GM23338 (cell line): ENCODE data around the gene TSPEAR. TPM values are rescaled to one million over a fixed set of nuclear protein-coding genes. Genes with fewer than 3 reads are reported as not detected.

Source experiments
- ATAC-seq: fragments of 200-7000 bp; cut with Tn5 transposase; 3 replicates; pipeline ENCODE4 v1.9.1; 2020
- DNase-seq: peaks from one replicate; pipeline ENCODE4 v3.0.0-alpha.2; 2015; ENCODE audit warnings: low spot score
- H2AFZ ChIP-seq: fragments of 200-600 bp; sonication (generic); 2 replicates; pipeline ENCODE4 v1.8.0; 2016; ENCODE audit warnings: antibody characterized with exemption, mild to moderate bottlenecking, moderate library complexity
- H3F3A ChIP-seq: fragments of 200-600 bp; sonication (generic); replicated peaks from 2 replicates; pipeline ENCODE4 v1.8.0; 2017; ENCODE audit warnings: antibody characterized with exemption, mixed run types, low read depth
- H3K27ac ChIP-seq: fragments of 200-600 bp; sonication (generic); 2 replicates; pipeline ENCODE4 v1.6.1; 2016; ENCODE audit warnings: low read depth
- H3K27me3 ChIP-seq: fragments of 200-600 bp; sonication (generic); 2 replicates; pipeline ENCODE4 v1.8.0; 2016; ENCODE audit warnings: mild to moderate bottlenecking, mixed run types, moderate library complexity; ENCODE audit not compliant: insufficient read depth
- H3K36me3 ChIP-seq: fragments of 200-600 bp; sonication (generic); 2 replicates; pipeline ENCODE4 v1.8.0; 2016; ENCODE audit warnings: mild to moderate bottlenecking; ENCODE audit not compliant: insufficient read depth
- H3K4me1 ChIP-seq: fragments of 200-600 bp; sonication (generic); 2 replicates; pipeline ENCODE4 v1.8.0; 2016; ENCODE audit warnings: mild to moderate bottlenecking, moderate library complexity; ENCODE audit not compliant: insufficient read depth
- H3K4me2 ChIP-seq: fragments of 200-600 bp; sonication (generic); 2 replicates; pipeline ENCODE4 v1.7.1; 2017; ENCODE audit warnings: mixed run types
- H3K4me3 ChIP-seq: fragments of 200-600 bp; sonication (generic); 2 replicates; pipeline ENCODE4 v1.6.1; 2016; ENCODE audit warnings: mixed run types
- H3K79me2 ChIP-seq: fragments of 200-600 bp; sonication (generic); replicated peaks from 2 replicates; pipeline ENCODE4 v1.8.0; 2017; ENCODE audit warnings: mild to moderate bottlenecking; ENCODE audit not compliant: insufficient read depth
- H3K9me2 ChIP-seq: fragments of 200-600 bp; sonication (generic); 2 replicates; pipeline ENCODE4 v1.8.0; 2017; ENCODE audit not compliant: insufficient read depth
- H4K20me1 ChIP-seq: fragments of 200-600 bp; sonication (generic); replicated peaks from 2 replicates; pipeline ENCODE4 v1.8.0; 2017; ENCODE audit warnings: mild to moderate bottlenecking; ENCODE audit not compliant: insufficient read depth
- H3K27ac Mint-ChIP-seq: 2 replicates; pipeline ENCODE4 v1.8.0; 2020; ENCODE audit warnings: inconsistent platforms, mild to moderate bottlenecking, moderate library complexity, mixed read lengths
- H3K27me3 Mint-ChIP-seq: 3 replicates; pipeline ENCODE4 v1.8.0; 2022; ENCODE audit warnings: low read depth, mild to moderate bottlenecking, moderate library complexity, mixed read lengths, inconsistent platforms; ENCODE audit not compliant: insufficient read depth, poor library complexity
- H3K36me3 Mint-ChIP-seq: 3 replicates; pipeline ENCODE4 v1.8.0; 2021; ENCODE audit warnings: low read depth, mild to moderate bottlenecking, inconsistent platforms, moderate library complexity, mixed read lengths
- H3K4me1 Mint-ChIP-seq: 3 replicates; pipeline ENCODE4 v1.8.0; 2020; ENCODE audit warnings: mild to moderate bottlenecking, inconsistent platforms, mixed read lengths
- H3K4me3 Mint-ChIP-seq: 3 replicates; pipeline ENCODE4 v1.8.0; 2021; ENCODE audit warnings: moderate library complexity, mild to moderate bottlenecking, inconsistent platforms, mixed read lengths
- H3K9me3 Mint-ChIP-seq: 3 replicates; pipeline ENCODE4 v1.8.0; 2020; ENCODE audit warnings: moderate library complexity, mild to moderate bottlenecking, inconsistent platforms, mixed read lengths
- CREB1 ChIP-seq: fragments of 250-450 bp; sonication (Bioruptor Pico); IDR thresholded peaks from 2 replicates; pipeline ENCODE4 v1.5.0; 2020; ENCODE audit warnings: low read depth, mild to moderate bottlenecking, moderate library complexity
- EZH2phosphoT487 ChIP-seq: fragments of 200-600 bp; sonication (generic); IDR thresholded peaks from one replicate; pipeline ENCODE4 v1.8.1; 2018; ENCODE audit warnings: antibody characterized with exemption; ENCODE audit not compliant: unreplicated experiment
- ZNF114 ChIP-seq: fragments of 250-450 bp; sonication (Bioruptor Pico); IDR thresholded peaks from 2 replicates; pipeline ENCODE4 v1.5.0; 2020; ENCODE audit warnings: mild to moderate bottlenecking, moderate library complexity
- ZNF331 ChIP-seq: fragments of 250-450 bp; sonication (Bioruptor Pico); IDR thresholded peaks from 2 replicates; pipeline ENCODE4 v1.5.0; 2020; ENCODE audit warnings: low read depth, mild to moderate bottlenecking, moderate library complexity
- ZNF462 ChIP-seq: fragments of 250-450 bp; sonication (Bioruptor Pico); IDR thresholded peaks from 2 replicates; pipeline ENCODE4 v1.5.0; 2020; ENCODE audit warnings: mild to moderate bottlenecking, moderate library complexity
- polyA plus RNA-seq: library from polyadenylated mRNA; unstranded; fragments of >200 nt; fragmentation: Nextera tagmentation; extraction: Ambion mirVana; gene quantifications from 2 replicates; pipeline ENCODE4 v1.2.1, GENCODE V29; 2016
- total RNA-seq: library from RNA; depleted of rRNA; stranded (reverse); fragments of >200 nt; shearing (Covaris generic); gene quantifications from 2 replicates; pipeline ENCODE4 v1.2.3, GENCODE V29; 2014
- TF ChIP-seq, protein P1 (sequence below): IDR thresholded peaks from one replicate; pipeline ENCODE4 v1.6.1; 2018; ENCODE audit warnings: antibody characterized with exemption; ENCODE audit not compliant: unreplicated experiment
- TF ChIP-seq, protein P2 (sequence below): IDR thresholded peaks from 2 replicates; pipeline ENCODE4 v1.6.1; 2016; ENCODE audit warnings: antibody characterized with exemption

The TSPEAR gene
- total and polyA plus RNA-seq, 2 experiments from 2014 or later, result 0.35 to 0.92 TPM

DNA sequence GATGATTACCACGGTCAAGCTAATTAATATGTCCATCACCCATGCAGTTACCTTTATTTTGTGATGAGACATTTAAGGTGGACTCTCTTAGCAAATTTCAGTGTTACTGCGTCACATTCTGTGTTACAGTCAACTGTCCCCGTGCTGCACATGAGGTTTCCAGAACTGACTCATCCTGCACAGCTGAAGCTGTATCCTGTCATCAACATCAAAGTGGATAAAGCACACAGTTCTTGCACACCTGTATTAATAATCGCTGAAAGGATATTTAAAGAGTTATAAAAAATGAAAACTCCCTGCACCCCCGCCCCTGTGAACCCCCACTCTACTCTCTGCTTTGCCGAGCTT is 127.6 kb downstream of the TSPEAR start:
- Mint-ChIP-seq H3K36me3 (no peaks in the 10 kb centered on the region), H3K9me3 (peaks cover 11% of the 10 kb centered on the region; the same call in 2 of the 3 replicates), H3K27ac (no peak overlapping the region), H3K27me3 (peaks cover 9% of the 10 kb centered on the region), H3K4me1 (peaks cover 7% of the 10 kb centered on the region), H3K4me3 (no peak overlapping the region)
- no peak for ATAC-seq
- Histone ChIP-seq H4K20me1 (no peaks in the 10 kb centered on the region), H3K36me3 (no peaks in the 10 kb centered on the region), H3K27me3 (no peaks in the 10 kb centered on the region), H3K4me2 (no peak overlapping the region), H3K27ac (no peak overlapping the region), H3K79me2 (no peaks in the 10 kb centered on the region), H3F3A (no peaks in the 10 kb centered on the region), H3K4me1 (no peaks in the 10 kb centered on the region), H3K9me2 (no peaks in the 10 kb centered on the region), H3K4me3 (no peak overlapping the region), H2AFZ (no peak overlapping the region)
- no peak for DNase-seq
- TF ChIP-seq EZH2phosphoT487 (no peak), ZNF462 (CRISPR knock-in tag) (no peak), ZNF114 (CRISPR knock-in tag) (no peak), CREB1 (CRISPR knock-in tag) (no peak), ZNF331 (CRISPR knock-in tag) (no peak)
- TF ChIP-seq, protein P1, sequence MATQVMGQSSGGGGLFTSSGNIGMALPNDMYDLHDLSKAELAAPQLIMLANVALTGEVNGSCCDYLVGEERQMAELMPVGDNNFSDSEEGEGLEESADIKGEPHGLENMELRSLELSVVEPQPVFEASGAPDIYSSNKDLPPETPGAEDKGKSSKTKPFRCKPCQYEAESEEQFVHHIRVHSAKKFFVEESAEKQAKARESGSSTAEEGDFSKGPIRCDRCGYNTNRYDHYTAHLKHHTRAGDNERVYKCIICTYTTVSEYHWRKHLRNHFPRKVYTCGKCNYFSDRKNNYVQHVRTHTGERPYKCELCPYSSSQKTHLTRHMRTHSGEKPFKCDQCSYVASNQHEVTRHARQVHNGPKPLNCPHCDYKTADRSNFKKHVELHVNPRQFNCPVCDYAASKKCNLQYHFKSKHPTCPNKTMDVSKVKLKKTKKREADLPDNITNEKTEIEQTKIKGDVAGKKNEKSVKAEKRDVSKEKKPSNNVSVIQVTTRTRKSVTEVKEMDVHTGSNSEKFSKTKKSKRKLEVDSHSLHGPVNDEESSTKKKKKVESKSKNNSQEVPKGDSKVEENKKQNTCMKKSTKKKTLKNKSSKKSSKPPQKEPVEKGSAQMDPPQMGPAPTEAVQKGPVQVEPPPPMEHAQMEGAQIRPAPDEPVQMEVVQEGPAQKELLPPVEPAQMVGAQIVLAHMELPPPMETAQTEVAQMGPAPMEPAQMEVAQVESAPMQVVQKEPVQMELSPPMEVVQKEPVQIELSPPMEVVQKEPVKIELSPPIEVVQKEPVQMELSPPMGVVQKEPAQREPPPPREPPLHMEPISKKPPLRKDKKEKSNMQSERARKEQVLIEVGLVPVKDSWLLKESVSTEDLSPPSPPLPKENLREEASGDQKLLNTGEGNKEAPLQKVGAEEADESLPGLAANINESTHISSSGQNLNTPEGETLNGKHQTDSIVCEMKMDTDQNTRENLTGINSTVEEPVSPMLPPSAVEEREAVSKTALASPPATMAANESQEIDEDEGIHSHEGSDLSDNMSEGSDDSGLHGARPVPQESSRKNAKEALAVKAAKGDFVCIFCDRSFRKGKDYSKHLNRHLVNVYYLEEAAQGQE, result no peak
- TF ChIP-seq, protein P2, sequence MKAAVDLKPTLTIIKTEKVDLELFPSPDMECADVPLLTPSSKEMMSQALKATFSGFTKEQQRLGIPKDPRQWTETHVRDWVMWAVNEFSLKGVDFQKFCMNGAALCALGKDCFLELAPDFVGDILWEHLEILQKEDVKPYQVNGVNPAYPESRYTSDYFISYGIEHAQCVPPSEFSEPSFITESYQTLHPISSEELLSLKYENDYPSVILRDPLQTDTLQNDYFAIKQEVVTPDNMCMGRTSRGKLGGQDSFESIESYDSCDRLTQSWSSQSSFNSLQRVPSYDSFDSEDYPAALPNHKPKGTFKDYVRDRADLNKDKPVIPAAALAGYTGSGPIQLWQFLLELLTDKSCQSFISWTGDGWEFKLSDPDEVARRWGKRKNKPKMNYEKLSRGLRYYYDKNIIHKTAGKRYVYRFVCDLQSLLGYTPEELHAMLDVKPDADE, result no peak
